Measurements from ENCODE around the gene LYSMD2.

Gene LYSMD2

DNA sequence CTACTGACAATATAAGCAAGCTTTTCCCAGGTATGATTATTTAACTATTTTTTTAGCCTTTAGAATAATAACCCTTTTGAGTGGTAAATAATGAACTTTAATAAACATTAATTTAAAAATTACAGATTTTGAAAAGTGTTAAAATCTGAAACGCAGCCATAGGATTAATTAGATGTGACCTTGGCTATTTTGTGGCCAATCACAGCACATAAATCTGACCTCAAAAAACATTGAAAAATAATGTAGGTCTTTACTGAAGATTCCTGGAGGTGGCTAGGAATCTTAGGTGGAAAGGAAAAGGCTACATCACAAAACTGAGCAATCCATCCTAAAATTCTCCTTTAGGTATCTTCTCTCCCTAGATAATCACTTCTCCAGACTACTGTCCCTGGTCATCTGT, 38.1 kb downstream of the LYSMD2 start:
- TF ChIP-seq, protein P1, sequence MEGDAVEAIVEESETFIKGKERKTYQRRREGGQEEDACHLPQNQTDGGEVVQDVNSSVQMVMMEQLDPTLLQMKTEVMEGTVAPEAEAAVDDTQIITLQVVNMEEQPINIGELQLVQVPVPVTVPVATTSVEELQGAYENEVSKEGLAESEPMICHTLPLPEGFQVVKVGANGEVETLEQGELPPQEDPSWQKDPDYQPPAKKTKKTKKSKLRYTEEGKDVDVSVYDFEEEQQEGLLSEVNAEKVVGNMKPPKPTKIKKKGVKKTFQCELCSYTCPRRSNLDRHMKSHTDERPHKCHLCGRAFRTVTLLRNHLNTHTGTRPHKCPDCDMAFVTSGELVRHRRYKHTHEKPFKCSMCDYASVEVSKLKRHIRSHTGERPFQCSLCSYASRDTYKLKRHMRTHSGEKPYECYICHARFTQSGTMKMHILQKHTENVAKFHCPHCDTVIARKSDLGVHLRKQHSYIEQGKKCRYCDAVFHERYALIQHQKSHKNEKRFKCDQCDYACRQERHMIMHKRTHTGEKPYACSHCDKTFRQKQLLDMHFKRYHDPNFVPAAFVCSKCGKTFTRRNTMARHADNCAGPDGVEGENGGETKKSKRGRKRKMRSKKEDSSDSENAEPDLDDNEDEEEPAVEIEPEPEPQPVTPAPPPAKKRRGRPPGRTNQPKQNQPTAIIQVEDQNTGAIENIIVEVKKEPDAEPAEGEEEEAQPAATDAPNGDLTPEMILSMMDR (IDR thresholded peaks at IDR 0.05; ENCODE audit: low read depth, low read length, missing control alignments) = no peak
- no peak overlapping the region for H3K4me3 ChIP-seq (ENCODE audit: low read depth, low read length)
- H3K27me3 ChIP-seq (replicated peaks) = peaks cover 4% of the 10 kb centered on the region
- no peak for DNase-seq
- no peak overlapping the region for H3K27ac ChIP-seq
- H3K36me3 ChIP-seq (replicated peaks) = no peaks in the 10 kb centered on the region
- in situ Hi-C loops (cut with HindIII; ENCODE audit: low pct_ligation_motif_present, low sequenced_read_pairs) = no loop called here

DNA sequence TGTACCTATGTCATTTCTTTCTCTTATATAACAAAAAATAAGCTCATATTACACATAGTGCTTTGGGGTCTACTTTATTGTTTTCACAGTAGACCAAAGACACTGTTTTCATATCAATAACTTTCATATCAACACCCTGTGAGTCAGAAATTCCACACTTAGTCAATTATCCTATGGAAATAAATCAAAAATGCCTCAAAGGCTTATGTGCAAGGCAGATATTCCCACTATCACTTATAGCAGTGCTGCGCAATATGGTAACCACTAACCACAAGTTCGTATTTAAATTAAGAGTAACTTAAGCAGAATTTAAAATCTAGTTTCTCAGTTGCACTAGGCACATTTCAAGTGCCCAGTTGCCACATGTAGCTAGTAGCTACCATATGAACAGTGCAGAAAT, 40.3 kb downstream of the LYSMD2 start:
- Histone ChIP-seq H3K4me3 (ENCODE audit: low read depth, low read length) (no peak overlapping the region), H3K36me3 (replicated peaks) (no peaks in the 10 kb centered on the region), H3K27ac (no peak overlapping the region), H3K27me3 (replicated peaks) (peaks cover 4% of the 10 kb centered on the region)
- TF ChIP-seq, protein P1 (IDR thresholded peaks at IDR 0.05; ENCODE audit: low read depth, low read length, missing control alignments) = no peak
- DNase-seq = no peak
- in situ Hi-C loops (cut with HindIII; ENCODE audit: low pct_ligation_motif_present, low sequenced_read_pairs) = no loop called here

DNA sequence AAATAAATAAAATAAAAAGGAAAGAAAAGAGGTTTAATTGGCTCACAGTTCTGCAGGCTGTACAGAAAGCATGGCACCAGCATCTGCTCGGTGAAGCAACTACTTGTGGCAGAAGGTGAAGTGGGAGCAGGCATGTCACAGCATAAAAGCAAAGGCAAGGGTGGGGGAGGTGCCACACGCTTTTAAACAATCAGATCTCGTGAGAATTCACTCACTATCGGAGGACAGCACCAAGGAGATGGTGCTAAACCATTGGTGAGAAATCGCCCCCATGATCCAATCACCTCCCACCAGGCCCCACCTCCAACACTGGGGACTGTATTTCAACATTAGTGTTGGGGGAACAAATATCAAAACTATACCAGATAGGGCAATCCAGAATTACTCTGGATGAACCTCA, 40.9 kb downstream of the LYSMD2 start:
- Histone ChIP-seq H3K4me3 (ENCODE audit: low read depth, low read length) (no peak overlapping the region), H3K36me3 (replicated peaks) (no peaks in the 10 kb centered on the region), H3K27me3 (replicated peaks) (peaks cover 10% of the 10 kb centered on the region), H3K27ac (no peak overlapping the region)
- in situ Hi-C loops (cut with HindIII; ENCODE audit: low pct_ligation_motif_present, low sequenced_read_pairs) = no loop called here
- TF ChIP-seq, protein P1 (IDR thresholded peaks at IDR 0.05; ENCODE audit: low read depth, low read length, missing control alignments) = no peak
- DNase-seq = no peak

DNA sequence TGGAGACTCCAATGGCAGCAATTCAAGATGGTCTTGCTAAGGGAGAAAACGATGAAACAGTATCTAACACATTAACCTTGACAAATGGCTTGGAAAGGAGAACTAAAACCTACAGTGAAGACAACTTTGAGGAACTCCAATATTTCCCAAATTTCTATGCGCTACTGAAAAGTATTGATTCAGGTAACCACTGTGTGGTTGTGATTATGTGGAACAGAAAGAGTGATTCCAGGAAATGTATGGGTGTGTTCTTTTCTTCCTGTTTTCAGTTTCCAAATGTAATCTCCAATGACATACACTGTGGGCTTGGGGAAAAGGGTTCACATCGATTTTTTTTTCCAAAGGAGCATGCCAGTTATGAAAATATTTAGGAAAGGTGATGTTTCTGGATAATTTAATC, 45.3 kb downstream of the LYSMD2 start:
- no peak for DNase-seq
- in situ Hi-C loops (cut with HindIII; ENCODE audit: low pct_ligation_motif_present, low sequenced_read_pairs) = no loop called here

DNA sequence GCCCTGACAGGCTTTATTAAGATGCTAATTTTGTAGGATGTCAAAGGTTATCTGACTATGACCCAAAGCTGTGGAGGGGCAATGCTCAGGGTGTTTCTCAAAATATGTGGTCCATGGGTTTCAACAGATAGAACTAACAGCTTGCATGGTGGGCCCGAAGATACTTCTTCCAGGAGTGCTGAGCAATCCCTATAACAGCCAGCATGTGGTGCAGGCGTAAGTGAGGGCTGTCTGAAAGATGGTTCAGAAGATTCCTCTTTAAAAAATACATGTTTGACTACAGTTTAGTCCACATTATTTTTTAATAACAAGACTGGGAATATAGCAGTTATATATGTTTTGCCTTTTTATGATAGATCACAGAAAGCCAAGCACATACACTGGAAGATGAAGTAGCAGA, 48.6 kb downstream of the LYSMD2 start:
- no peak overlapping the region for H3K27ac ChIP-seq
- in situ Hi-C loops (cut with HindIII; ENCODE audit: low pct_ligation_motif_present, low sequenced_read_pairs) = no loop called here
- no peak for DNase-seq
- H3K4me3 ChIP-seq (ENCODE audit: low read depth, low read length) = no peak overlapping the region
- TF ChIP-seq, protein P1 (IDR thresholded peaks at IDR 0.05; ENCODE audit: low read depth, low read length, missing control alignments) = peak; percentile 31
- H3K36me3 ChIP-seq (replicated peaks) = no peaks in the 10 kb centered on the region
- H3K27me3 ChIP-seq (replicated peaks) = peaks cover 6% of the 10 kb centered on the region

More for the DNA sequence above, 45.3 kb downstream of the LYSMD2 start:
- Histone ChIP-seq H3K36me3 (replicated peaks) (no peaks in the 10 kb centered on the region), H3K27me3 (replicated peaks) (peaks cover 6% of the 10 kb centered on the region), H3K27ac (no peak overlapping the region), H3K4me3 (ENCODE audit: low read depth, low read length) (no peak overlapping the region)
- TF ChIP-seq, protein P1 (IDR thresholded peaks at IDR 0.05; ENCODE audit: low read depth, low read length, missing control alignments) = no peak

DNA sequence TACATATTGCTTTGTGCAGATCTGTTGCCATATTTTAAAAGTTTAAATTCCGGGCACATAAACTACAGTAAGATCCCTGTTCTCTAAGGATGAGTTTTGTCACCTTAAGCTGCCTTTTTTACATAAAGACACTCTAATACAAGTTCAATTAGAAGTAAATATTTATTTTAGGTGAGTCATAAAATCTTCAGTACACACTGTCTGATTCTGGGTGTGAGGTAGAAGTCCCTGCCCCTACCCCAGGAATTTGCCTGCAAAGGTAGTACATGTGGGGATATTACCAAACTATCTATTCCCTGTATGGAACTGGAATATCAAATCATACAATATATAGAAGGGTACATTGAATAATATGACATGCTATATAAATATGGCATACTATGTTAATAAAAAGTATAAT, 49.9 kb downstream of the LYSMD2 start:
- Histone ChIP-seq H3K36me3 (replicated peaks) (no peaks in the 10 kb centered on the region), H3K27me3 (replicated peaks) (peaks cover 6% of the 10 kb centered on the region), H3K4me3 (ENCODE audit: low read depth, low read length) (no peak overlapping the region), H3K27ac (no peak overlapping the region)
- TF ChIP-seq, protein P1 (IDR thresholded peaks at IDR 0.05; ENCODE audit: low read depth, low read length, missing control alignments) = no peak
- DNase-seq = no peak
- in situ Hi-C loops (cut with HindIII; ENCODE audit: low pct_ligation_motif_present, low sequenced_read_pairs) = no loop called here

Data from brain microvascular endothelial cell (primary cell).